GM18498 (cell line): ENCODE results near the gene LIPG.
"Not testable (repeated sequence)": the region's sequence is repeated elsewhere in the genome, so short reads cannot be mapped to it uniquely, and the experiment has no call there.

ENCODE experiments used
- ATAC-seq: cut with Tn5 transposase; IDR thresholded peaks from one replicate; pipeline ENCODE4 v1.9.1; 2021; ENCODE audit warnings: mild to moderate bottlenecking, moderate library complexity; ENCODE audit not compliant: unreplicated experiment

LIPG gene

DNA sequence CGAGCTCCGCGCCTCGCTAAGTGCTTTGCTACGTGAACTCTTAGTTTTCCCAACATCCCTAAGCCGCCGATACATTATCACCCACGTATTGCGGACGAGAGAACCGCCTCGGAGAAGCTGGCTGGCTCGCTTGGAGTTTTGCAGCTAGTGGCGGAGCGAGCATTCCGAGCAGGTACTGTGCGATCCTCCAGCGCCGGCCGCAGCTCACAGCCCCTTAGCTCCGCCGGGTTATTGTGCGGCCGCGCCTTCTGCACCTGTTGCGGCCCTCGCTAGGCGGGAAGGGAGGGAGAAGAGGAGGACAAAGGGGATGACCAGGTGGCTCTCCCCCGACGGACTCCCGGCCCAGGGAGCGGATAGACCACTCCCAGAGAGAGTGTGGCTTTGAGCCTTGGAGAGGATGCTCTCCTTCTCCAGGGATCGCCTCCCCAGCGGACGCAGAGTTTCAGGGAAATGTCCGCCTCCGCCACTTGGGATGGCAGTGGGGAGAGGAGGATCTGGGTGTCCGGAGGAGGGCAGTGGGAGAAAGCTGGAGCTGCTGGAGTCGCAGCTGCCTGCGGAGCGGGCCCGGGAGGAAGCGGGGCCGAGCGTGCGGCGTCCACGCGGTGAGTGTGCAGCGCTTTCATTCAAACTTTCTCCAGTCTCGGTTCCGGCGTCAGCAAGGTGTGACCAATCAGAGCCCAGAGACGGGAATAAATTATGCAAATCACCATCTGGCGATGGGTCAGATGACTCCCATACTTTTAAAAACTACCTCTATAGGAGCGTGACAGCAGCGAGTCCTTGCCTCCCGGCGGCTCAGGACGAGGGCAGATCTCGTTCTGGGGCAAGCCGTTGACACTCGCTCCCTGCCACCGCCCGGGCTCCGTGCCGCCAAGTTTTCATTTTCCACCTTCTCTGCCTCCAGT is at the start of gene LIPG:
LIPG (plus strand) TSS at position 769 of the 905 bp plus-strand sequence. CDS start 252 bp downstream, outside the sequence.
- peak; percentile 78 for ATAC-seq

- not testable (repeated sequence) for ATAC-seq
These were observed 49.0 kb upstream of the LIPG start for GRCh38 chr18:49512876-49513275.

DNA sequence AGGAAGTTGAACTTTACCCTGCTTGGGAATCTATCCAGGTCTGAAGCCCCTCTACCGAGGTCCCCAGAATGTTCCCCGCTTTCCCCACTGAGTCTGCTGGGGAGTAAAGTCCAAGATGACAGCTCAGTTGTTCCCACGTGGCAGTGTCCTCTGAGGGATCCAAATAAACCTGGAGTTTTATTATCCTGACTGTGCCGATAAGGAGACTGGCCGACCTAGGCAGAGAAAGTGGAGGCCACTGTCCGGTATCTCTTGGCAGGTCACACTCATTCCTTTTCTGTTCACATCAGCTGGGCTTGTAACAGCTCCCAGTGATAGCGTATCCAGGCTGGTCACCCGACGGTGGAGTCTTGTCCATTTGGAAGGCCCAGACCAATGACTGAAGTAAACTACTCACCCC is 47.3 kb upstream of the LIPG start:
- no peak for ATAC-seq

DNA sequence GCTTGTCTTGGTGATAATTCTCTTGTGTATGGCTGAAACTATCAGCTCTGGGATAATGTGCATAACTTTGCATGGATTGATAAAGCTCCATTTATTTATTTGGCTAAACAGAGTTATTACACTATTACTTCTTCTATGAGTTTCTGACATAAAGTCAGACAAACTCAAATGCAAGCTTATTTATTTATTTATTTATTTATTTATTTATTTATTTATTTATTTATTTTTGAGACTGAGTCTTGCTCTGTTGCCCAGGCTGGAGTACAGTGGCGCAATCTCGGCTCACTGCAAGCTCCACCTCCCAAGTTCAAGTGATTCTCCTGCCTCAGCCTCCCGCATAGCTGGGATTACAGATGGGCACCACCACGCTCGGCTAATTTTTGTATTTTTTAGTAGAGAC is 46.9 kb upstream of the LIPG start:
- not testable (repeated sequence) for ATAC-seq

GRCh38 chr18:49515516-49515915 is 46.3 kb upstream of the LIPG start:
- no peak for ATAC-seq

DNA sequence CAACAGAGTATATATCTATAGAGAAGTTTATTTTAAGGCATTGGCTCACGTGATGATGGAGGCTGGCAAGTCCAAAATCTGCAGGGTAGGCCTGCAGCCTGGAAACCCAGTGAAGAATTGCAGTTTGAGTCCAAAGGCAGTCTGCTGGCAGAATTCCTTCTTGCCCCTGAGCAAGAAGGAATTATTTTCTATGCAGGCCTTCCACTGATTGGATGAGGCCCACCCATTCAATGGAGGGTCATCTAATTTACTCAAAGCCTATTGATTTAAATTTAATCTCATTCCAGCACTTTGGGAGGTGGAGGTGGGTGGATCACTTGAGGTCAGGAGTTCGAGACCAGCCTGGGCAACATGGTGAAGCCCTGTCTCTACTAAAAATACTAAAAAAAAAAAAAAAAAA is 44.4 kb upstream of the LIPG start:
- no peak for ATAC-seq

DNA sequence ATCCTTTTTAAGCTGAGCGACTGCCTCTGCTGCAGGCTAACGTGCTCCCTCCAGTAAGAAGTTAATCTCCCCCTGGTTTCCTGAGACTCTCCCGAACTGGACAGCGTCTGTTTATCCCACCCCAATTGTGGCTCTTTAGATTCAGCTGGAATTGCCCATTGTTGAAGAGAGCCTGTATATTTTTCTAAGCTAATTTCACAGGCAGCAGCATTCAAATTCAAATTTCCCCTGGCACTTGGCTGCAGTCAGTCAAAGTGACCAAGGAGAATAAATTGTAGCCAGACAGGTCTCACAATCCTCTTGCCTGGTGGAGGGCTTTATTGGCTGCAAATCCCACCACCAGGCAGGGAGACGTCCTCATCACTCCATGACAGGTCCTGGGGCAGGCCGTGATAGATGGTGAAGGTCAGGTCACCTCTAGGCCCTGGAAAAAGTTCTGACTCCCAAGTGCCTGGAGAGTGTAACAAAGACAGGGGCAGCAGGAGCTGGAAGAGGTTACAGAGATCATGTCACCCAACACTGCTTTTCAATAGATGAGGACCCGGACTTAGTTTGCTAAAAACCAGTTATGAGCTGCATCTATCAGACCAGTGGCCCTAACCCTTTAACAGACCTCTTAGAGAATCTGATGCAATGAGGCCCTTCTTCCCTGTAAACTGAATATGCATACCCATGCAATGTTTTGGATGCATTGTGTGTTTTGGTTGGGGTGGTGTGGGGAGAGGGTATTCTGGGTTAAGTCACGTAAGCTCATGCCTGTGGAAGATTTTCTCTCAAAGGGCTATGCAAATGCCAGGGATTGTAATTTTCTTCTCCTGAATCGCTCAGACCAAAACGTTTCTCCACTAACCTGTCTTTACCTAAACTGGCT is 42.5 kb upstream of the LIPG start:
- no peak for ATAC-seq

DNA sequence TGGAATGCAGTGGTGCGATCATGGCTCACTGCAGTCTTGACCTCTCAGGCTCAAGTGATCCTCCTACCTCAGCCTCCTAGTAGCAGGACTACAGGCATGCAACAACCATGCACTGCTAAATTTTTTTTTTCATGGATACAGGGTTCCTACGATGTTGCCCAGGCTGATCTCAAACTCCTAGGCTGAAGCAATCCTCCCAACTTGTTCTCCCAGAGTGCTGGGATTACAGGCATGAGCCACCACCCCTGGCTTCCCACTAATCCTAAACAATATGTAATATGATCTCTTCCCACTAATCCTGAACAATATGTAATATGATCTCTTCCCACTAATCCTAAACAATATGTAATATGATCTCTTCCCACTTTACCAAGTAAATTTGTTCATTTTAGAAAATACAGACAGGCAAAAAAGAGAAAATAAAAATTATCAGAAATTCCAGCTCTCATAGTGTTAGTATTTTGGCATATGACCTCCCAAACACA is 41.2 kb upstream of the LIPG start:
- ATAC-seq: no peak

GRCh38 chr18:49521216-49521835 is 40.5 kb upstream of the LIPG start:
- ATAC-seq: no peak

- not testable (repeated sequence) for ATAC-seq
These were observed 38.2 kb upstream of the LIPG start for GRCh38 chr18:49523580-49524093.

- ATAC-seq: no peak
These were observed 37.5 kb upstream of the LIPG start for GRCh38 chr18:49524349-49524748.

GRCh38 chr18:49524951-49525350 is 36.9 kb upstream of the LIPG start:
- no peak for ATAC-seq

GRCh38 chr18:49525981-49526380 is 35.9 kb upstream of the LIPG start:
- no peak for ATAC-seq

DNA sequence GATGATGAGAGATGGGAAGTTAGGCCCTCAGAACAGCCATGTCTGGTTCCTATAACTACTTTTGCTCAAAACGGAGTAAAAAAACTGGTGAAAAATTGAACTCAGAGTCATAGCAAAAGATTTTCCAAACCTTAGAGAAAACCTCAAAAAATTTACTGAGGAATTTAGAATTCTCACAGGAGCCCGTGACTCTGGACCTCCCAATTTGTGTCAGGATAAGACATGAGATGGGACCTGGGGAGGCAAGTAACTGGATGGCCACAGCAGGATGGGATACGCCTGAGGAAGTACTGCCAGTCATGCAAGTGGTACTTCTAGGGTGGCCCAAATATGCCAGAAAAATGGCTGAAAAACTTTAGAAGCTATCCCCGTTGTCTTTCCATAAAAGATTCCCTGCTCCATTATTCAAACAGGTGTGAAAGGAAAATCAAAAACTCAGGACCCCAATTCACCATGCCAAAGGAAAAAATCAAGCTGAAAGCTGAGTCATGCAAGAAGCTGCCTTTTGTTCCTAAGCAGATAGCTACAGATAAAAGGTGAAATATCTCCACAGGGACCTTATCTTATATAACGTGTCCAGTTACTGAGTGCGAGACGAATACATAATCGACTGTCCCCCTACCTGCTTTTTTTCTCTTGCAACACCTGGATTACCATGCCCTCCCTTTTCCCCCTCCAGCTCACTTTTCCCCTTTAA is 34.1 kb upstream of the LIPG start:
- ATAC-seq: no peak

- no peak for ATAC-seq
These were observed 32.3 kb upstream of the LIPG start for GRCh38 chr18:49529596-49529995.

DNA sequence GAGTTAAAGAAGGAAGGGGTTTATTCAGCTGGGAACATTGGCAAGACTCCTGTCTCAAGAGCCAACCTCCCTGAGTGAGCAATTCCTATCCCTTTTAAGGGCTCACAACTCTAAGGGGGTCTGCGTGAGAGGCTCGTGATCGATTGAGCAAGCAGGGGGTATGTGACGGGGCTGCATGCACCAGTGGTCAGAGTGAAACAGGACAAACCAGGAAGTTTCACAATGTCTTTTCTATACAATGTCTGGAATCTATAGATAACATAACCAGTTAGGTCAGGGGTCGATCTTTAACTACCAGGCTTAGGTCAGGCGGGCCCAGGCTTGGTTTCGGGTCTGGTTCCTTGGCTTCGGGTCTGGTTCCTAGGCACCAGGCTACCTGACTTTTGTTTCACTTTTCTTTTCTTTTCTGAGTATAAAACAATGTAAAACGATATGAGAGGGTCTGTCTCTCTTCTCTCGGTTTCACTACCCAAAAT is 30.1 kb upstream of the LIPG start:
- ATAC-seq: no peak

DNA sequence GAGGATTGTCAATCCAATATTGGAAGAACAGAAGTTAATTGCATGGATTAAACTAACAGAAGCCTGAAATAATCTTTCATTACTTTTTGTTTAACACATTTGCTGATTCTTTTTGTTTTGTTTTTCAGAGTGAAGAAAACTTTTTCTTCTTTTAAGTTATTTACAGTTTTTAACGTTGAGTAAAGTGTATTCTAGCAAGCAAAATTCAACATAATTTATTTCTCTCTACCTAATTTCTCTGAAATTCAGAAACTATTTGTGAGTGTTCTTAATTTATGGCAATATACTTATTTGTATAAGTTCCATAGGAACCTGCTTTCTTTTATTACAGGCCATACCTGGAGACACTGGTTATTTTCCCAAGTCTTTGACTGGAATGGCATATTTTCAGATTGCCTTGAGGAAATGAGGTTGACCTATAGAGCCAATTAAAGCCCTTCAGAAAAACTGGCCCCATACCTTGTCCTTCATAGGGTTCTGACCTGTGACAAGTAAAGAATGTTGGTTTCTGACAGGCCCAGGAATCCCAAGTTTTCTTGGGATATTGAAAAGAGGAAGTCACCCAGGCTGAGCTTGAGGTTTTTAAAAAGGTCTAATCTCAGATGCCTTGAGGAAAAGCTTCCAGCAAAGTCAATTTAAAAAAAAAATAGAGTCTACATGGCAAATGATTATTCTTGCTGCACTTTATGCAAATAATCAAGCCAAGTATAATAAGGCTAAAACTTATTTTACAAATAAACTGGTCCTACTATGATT is 26.8 kb upstream of the LIPG start:
- ATAC-seq: no peak

GRCh38 chr18:49537232-49537896 is 24.5 kb upstream of the LIPG start:
- no peak for ATAC-seq

DNA sequence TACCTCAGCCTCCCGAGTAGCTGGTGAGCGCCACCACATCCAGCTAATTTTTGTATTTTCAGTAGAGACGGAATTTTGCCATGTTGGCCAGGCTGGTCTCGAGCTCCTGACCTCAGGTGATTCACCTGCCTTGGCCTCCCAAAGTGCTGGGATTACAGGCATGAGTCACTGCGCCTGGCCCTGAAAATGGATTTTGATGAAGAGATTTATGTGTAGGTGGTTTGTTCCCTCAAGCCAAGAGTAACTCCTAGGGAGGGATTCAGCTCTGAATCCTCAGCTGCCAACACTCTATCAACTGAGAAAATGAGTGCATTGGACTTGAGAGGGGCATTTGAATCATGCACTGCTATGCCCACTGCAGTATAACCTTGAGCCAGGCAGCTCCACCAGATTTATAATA is 17.5 kb upstream of the LIPG start:
- ATAC-seq: no peak
